HG03571 (cell line): ENCODE data around the gene TWIST1.

Source experiments
- ATAC-seq: cut with Tn5 transposase; IDR thresholded peaks from one replicate; pipeline ENCODE4 v1.9.1; 2021; ENCODE audit not compliant: unreplicated experiment

Gene TWIST1

DNA sequence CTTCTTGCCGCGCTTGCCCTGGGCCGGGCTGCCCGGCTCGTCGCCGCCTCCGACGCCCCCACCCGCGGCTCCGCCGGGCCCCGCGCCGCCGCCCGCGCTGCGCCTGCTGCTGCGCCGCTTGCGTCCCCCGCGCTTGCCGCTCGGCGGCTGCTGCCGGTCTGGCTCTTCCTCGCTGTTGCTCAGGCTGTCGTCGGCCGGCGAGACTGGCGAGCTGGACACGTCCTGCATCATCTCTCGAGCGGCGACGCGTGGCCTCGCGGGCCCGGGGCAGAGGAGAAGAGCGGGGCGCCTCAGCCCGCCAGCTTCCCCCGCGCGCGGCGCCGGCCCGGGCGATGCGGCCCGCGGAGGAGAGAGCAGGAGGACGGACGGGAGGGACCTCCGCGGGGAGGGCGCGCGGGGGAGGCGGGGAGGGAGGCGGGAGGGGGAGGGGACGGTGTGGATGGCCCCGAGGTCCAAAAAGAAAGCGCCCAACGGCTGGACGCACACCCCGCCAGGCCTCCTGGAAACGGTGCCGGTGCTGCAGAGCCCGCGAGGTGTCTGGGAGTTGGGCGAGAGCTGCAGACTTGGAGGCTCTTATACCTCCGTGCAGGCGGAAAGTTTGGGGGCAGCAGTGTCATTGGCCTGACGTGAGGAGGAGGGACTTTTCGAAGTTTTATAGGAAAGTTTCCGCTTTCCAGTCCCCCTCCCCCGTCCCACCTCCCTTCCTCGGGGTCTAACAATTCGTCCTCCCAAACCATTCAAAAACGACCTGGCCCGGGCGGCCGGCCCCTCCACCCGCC lies at the start of gene TWIST1:
TSS of gene TWIST1 (minus strand) at position 546 of the 779 bp plus-strand sequence. CDS start at position 231, 315 bp downstream.
- ATAC-seq = no peak

DNA sequence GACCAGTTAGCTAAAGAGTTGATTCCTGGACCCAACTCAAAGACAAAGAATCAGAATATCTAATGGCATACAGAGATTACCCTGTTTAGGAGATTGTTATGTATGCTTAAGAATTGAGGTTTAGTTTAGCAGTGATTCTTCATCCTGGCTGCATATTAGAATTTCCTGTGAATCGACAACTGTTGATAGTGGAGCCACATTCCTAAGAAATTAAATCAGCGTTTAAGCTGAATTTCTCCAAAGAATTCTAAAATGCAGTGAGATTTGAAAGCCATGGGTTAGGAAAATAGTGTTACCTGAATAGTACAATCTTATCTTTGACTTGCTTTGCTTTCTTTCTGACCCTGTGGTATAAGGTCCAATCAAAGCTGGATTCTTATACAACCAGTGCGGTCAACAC lies 44.2 kb upstream of the TWIST1 start:
- ATAC-seq = no peak

DNA sequence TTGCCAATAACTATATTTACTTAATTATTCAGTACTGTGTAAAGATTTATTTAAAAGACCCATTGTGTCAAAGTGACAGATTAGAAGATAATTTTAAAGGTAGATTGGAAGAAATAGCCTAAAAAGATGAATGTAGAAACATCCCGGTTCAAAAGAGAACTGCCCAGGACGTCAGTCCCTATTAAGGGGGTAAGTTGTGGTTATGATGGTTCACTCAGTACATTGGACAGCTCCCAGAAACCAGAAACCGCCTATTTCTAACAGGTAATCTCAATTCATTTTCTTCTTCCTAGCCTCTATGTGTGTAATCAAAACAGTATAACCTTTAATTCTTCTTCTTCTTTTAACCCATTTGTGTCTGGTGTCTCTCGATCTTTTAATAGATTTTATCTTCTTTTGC lies 29.3 kb upstream of the TWIST1 start:
- no peak for ATAC-seq

DNA sequence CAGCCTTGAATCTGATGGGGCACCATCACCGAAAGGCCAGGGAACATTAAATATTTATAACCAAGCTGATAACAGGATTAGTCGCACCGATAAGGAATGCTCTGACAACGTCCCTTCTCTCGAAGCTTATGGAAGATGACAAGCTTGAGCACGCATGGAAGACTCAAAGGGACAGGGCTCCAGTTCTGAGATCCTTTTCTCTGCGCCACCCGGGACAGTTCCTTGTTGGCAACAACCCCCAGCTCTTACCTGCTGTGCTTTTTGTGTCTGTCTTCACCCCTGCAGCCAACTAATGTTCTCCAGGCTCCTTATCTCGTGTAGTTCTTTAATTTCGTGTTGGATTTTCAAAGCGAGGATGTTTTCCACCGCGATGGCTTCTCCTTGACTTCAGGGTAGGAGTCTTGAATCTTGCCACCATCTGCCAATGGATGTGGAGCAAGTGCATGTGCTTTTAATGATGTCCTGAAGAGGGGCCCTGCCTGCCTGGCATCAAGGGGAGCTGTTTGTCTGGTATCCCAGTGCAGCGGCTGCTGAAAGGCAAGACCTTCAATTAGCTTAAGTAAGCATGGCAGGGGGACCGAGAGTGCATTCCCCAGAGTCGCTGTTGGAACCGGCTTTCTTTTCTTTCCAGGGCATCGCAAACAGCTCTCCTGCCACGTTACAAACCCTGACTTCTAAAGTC lies 28.1 kb upstream of the TWIST1 start:
- ATAC-seq = no peak

DNA sequence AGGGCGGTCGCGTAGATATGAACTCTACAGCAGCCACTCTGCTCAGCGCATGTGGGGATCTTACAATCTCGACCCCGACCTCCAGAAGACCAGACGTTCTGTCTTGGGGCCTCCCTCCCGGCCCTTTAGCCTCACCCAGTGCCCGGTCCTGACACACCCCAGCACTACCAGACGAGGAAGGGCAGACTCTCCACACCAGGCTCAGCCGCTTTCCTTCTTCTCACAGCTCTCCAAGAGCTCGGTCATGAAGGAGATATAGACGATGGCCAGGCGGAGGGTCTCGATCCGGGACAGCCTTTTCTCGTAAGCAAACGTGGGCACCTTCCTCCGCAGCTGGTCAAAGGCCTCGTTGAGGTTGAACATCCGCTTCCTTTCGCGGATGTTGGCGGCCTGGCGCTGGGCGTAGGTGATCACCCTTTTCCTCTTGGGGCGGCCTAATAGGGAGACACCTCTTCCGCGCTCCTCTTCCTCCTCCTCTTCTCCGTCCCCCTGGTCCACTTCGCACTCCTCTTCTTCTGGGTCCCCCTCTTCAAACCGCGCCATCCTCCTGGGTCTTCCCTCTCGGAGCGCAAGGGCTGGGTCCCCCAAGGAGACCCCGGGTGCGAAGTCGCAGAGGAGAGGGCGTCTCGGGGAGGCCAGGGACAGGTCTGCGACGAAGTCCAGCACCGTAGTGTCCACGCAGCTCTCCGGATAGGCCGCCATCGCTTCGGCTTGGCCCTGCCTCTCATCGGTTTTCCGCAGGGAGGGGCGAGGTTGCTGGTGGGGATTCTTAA lies 27.4 kb upstream of the TWIST1 start, which contains the start of gene FERD3L:
TSS of gene FERD3L (minus strand) at position 761 of the 773 bp plus-strand sequence. CDS start at position 702, 59 bp downstream.
- ATAC-seq = no peak

DNA sequence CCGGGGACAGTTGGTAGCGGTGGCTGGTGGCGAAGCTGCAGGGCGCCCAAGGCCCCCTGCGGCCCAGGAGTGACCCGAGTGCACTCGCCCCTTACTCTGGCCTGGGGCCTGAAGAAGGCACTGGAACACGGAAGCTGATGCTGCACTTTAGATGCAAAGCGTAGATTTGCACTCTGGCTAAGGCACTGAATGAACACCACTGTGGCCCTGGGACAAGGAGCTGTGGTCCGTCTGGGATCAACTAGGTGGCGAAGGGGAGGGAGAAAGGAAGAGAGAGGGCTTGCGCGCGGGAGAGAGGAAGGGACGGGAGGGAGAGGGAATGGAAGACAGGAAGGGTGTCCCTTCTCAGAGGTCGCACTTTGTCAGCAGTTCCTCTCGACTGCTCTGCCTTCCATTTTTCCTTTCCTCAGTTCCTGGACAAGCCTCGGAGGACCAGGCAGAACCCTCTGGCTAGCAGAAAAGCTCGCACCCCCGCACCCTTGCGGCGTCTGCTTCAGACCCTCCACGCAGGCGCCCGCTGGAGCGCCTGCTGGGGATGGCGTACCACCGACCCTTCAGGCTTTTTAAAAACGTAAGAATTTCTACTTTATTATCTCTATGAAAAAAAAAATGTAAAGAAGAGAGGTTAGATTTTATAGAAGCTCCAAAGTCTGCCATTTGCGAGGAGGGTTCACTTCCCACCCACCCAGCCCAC lies 26.6 kb upstream of the TWIST1 start:
- ATAC-seq = no peak

DNA sequence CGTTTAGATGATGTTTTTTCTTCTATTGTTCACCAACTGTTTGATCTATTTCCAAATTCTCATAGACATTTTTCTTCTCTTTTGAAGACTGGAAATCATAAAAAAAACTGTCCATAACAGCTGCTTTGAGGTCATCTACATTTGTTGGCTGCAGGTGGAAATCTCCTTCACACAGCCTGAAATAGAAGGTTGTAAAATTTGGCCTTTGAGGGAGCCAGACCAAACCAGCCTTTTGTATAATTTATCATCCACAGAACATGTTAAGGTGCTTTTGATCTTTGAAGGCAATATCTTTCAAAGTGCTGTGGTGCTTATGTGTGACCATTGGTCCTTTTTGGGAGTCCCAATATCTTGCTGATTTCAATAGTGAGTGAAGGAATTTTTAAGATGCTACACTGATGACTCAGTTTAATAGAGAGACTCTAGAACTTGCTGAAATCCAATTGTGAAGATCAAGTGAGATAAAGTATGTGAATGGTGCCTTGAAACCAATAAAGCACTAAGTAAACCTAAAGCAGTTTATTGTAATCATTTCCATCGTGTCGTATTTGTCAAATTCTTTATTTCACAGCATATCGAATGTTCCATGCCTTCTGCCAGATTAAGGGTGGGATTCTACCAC lies 22.4 kb upstream of the TWIST1 start:
- ATAC-seq = no peak

DNA sequence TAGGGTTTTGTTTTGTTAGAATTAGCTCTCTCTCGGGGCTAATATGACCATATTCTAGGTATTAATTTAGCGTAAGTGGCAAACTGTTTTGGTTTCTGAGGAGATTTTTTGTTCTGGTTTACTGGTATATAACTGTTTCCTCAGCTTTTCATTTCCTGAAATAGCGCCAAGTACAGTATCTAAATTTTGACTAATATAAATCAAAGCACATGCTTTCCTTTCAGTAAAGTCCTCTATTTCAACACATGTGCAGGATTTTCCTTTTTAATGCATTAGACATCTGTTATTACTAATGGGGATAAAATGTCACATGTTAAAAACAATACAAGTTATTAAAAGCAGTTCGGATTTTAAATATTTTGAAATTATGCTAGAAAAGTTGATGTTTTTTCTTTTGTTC lies 16.4 kb upstream of the TWIST1 start:
- ATAC-seq = no peak

DNA sequence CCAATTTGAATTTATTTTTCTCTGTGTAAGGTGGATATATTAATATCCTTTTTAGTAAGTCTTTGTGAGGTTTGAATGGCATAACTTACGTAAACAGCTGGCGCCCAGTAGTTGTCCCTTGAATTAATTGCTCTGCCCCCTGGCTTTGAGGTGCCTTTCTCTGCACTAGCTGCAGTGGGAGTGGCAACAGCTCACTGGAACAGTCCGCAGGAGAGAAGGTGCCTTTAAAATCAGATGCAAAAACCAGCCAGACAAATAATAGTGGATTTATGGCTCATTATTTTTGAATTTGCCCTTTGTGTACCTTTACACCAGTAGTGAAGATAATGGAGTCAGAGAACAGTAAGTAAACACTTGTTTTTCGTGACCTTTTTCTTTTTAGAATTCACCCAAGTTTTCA lies 16.0 kb upstream of the TWIST1 start:
- no peak for ATAC-seq

DNA sequence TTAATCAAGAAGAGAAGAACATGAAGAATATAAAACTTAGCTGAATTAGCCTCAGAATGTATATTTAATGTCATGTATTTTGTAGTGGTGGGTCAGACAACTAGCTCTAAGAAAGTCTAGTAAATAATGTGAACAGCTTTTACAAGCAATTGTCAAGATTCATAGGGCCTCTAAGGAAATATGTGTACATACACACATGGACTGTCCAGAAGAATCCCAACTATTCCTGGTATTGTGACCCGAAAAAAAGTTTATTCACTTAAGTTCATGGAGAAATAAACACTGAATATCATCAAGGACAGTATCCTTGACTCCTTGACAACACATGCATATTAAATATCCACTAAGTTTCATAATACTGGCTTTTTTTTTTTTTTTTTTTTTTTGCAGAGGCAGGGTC lies 11.4 kb upstream of the TWIST1 start:
- no peak for ATAC-seq

DNA sequence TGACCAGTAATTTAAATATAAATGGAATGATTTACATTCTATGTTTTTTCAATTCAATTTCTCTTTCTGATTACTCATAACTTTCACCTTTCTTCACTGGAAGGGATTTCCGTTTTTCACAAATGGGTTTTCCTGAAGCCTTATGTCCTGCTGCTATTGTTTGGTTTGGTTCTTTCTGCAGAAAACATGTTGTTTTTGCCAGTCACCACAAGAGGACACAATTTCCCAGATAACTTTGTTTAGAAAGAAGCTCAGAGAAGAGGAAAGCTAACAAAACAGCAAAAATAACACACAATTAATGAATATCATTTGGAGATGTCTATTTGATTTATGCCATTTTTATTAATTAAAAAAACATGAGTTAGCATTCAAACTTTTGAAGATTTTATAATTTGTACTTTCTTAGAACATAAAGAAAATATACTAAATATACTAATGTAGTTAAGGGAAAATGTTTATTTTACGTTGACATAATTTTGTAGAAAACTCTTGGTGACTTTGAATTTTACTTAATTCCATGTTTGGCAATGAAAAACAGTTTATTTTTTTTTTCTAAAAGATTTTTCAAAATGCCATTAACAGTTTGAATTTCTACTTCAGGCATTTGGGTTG lies 4.6 kb upstream of the TWIST1 start:
- no peak for ATAC-seq

DNA sequence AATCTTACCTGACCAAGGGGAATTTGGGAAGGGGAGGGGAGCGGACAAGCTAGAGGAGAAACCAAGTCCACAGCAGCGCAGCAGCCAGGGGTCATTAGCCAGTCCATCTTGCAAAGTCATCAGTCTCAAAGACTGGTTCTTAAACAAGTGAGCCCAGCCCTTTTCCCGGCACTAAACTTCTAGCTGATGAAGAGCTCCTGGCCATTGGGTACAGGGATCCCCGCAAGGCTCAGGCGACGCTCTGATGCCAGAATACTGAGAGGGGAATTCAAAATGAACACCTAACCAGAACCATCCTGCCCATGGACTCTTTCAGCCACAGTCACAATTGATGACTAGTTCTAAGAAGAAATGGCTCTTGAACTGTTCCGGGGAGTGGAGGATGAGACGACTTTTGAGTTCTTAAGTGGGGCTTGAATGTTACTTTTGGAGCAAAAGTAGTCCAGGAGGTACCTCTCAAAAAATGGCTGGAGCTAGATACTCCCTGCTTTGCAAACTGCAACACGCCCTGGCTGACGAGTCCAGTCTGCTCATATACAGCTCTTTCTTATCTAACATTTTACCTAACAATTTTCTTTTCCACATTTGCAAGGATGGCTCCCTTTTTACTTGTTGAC lies 2.5 kb upstream of the TWIST1 start:
- no peak for ATAC-seq

DNA sequence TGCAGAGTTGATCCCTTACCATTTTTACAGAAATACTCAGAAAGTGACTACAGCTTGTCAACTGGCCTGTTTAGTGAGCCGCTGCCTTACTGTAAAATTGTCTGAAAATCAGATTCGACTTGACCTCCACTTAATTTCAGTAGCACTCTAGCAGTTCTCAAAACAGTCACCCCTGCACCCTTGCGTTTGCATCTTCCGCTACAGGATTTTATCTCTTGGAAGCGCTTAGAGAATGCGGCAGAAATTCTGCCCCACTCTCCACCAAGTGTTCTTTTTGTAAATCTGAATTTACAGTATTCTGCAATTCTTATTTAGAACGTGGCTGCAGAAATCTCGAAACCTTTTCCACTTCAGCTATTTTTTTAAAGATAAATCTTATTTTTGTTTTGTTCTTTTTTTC lies 1.9 kb upstream of the TWIST1 start:
- ATAC-seq = no peak

DNA sequence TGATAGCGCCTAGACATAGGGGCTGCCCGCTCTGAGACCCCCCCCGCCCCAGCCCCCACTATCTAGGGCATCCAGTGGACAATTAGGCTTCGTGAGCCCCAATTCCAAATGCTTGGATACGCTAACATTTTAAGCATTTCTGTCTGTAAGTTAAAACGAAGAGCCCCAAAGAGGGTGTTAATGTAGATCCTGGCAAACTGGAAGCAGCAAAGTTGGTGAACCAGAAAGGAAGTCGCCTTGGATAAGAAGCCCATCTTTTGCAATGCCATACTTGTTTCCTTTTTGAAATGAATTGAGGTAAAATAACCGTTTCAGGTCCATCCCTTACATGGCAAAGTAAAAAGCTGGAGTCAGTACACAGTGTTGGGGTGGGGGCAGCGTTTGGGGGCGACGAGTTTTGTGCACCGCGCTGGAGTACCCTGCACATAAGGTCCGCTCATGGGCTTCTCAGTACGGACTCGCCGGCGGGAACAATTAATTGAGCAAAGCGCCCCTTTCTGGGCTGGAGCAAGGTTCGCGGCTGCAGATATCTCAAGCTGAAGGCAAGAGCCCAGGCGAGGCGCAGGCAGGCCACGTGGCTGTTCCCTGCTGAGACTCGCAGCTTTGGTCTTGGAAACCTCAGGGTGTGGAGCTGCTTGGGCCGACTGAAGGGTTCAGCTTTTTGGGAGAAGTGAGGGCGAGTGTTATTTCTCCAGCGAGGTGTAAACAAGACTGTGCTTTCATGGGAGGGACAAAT lies 1.4 kb upstream of the TWIST1 start:
- ATAC-seq = no peak

DNA sequence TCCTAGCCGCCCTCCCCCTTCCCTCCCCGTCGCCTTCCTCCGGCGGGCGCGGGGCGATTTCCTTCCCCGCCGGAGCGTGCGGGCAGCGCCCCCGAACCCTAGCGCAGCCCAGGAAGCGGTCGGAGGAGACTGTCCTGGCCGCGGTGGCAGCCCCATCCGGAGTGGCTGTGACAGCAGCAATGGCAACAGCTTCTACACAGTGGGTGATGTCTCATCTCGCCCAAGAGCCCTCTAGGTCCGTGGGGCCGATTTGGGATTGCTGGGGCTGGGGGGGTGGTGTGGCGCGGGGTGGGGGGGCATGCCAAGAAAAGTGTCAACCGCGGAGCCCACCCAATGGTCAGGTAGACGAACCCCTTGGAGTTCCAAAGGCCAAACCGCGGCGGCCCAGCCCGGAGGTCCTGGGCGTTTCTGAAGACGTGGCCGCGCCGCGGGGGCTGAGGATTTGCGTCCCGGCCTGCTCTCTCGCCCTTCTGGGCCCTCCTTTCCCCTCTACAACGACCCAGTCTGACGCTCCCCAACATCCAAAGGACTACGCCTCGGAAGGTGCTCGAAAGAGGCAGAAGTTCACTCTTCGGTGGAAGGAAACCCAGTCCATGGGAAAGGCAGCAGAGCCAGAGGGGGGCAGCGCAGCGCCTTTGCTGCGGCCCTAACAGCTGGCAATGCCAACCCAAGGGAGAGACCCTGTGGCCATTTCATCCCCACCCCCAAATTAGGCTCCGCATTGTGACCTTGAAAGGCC lies 603 bp upstream of the TWIST1 start:
- no peak for ATAC-seq

DNA sequence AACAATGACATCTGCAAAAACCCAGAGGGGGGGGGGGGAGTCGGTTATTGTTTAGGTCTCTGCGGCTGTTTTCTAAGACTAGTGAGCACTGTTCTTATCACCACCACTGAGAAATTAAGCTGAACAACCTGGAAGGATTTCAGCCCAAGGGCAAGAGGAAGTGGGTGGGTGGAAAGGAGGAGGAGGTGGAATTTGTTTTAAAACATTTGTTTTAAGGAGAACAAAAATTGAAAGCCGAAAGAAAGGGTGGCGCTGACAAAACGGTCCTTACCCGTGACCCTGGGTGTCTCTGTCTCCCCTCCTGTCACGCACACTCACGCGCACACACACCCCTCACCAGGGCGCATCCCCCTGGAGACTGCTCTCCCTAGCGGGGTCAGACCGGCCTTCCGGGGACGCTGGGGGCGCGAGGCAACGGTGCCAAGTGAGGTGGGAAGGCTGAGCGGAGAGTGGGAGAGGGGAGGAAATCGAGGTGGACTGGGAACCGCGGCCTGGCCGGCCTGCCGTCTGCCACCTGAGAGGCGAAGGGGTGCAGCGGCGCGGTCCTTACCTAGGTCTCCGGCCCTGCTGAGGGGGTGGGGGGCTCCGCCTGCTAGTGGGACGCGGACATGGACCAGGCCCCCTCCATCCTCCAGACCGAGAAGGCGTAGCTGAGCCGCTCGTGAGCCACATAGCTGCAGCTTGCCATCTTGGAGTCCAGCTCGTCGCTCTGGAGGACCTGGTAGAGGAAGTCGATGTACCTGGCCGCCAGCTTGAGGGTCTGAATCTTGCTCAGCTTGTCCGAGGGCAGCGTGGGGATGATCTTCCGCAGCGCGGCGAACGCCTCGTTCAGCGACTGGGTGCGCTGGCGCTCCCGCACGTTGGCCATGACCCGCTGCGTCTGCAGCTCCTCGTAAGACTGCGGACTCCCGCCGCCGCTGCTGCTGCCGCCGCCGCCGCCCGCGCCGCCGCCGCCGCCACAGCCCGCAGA lies 1.0 kb downstream of the TWIST1 start:
- ATAC-seq = no peak

DNA sequence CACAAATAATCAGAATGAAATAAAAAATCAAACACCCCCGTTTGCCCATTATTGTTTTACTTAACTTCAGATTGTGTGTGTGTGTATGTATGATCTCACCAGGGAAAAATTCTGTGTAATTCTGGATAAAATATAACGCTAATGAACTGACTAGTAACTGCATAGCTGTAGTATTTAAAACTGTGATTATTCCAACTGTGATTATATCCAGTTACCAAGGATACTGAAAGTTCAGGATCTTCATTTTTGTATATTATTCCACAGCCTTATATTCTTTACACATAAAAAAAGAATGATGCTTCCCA lies 2.9 kb downstream of the TWIST1 start:
- no peak for ATAC-seq
